GM21526 (cell line): ENCODE results near the gene SFSWAP.
"Not testable (repeated sequence)": the region's sequence is repeated elsewhere in the genome, so short reads cannot be mapped to it uniquely, and the experiment has no call there.

Experiments
- ATAC-seq: cut with Tn5 transposase; IDR thresholded peaks from one replicate; pipeline ENCODE4 v1.9.1; 2021; ENCODE audit warnings: moderate library complexity; ENCODE audit not compliant: unreplicated experiment, low FRiP score

The SFSWAP gene

DNA sequence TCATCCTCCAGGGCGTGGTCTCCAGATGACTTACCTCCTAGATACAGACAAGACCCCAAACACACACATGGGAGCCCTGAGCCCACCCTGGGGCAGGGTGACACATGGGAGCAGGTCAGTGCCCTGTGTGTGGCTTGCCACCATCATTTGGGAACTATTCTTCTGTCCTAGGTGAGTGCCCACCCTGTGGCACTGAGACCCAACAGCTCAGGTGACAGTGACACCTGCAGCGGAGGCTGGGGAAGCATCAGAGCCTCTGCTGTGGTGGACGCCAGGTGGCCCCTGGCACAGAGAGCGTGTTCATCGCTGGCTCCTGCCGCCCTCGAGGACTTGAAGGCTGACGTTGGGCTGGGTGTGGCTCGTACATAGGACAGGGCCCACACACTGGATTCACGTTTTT, 23.0 kb downstream of the SFSWAP start:
- no peak for ATAC-seq

DNA sequence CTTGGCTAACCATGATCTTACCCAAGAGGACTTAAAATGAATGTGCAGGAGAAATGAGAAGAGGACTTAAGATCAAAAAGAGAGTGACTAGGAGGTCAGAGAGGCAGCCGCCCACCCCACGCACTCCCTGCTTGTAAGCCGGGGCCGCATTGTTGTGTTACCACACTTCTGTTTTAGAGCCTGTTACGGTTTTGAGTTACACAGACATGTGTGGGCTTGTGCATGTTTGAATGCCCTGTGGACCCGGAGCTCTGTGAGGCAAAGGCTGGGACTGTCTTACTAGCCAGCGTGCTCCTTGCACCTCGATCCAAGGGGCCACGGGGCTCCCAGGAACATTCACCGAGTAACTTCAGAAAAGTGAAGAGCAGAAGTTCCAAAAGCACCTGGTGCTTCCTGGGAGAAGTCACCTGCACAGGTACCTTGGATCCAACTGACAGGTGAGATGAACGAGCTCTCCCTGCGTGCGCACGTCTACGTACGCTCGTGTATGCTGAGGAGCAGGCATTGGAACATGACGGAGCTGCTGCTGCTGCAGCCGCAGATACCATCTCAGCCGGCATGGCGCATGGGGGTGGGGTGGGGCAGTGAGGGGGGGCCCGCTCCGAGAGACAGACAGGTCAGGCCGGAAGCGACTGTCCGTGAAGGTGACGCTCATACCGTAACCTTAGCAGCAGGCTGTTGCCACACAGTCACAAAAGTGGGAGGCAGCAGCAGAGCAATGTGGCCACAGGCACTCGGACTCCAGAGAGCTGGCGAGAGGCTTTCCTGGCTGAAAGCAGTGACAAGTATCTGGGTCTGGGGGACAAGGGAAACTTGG, 23.7 kb downstream of the SFSWAP start:
- ATAC-seq, result no peak

GRCh38 chr12:131735153-131735456, 24.2 kb downstream of the SFSWAP start:
- no peak for ATAC-seq

DNA sequence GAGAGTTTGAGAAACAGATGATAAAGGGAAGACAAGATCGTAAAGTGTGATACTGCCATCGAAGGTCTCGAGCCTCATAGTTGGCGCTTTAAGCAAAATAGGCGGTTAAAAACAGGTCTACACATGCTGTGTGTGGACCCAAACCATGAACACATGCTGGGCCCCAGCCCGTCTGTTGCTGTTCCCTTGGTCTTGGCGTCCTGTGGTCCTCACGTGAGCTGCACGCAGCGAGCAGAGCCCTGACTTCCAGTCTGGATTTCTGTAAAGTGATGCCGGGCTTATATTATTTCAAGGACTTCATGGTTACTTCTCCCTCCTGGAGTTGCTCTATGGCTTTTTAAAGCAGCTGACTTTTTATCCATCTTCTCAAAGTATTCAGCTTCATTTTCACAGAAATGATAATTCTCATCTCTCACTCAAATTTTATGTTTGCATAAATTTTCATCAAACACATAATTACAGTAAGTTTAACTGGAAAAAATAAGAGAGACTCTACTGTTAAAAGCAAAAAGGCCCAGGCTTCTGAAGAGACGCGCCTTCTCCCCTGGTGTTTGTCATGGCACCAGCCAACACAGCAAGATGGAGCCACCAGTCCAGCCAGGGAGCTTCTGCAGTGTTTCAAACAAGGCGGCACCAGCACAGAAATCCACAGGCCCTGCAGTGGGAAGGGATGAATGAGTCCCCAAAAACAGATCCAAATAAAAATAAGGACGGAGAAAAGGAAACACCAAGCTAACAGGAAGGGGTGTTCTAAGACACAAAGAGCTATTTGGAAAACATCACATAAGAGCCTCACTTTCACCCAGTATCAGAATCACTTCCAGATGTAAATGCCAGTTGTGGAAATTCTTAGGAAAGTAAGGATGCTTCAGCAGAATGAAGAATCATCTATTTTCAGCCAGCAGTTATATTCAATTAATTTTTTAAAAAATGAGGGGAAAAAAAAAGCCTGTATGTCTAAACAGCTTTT, 24.9 kb downstream of the SFSWAP start:
- no peak for ATAC-seq

DNA sequence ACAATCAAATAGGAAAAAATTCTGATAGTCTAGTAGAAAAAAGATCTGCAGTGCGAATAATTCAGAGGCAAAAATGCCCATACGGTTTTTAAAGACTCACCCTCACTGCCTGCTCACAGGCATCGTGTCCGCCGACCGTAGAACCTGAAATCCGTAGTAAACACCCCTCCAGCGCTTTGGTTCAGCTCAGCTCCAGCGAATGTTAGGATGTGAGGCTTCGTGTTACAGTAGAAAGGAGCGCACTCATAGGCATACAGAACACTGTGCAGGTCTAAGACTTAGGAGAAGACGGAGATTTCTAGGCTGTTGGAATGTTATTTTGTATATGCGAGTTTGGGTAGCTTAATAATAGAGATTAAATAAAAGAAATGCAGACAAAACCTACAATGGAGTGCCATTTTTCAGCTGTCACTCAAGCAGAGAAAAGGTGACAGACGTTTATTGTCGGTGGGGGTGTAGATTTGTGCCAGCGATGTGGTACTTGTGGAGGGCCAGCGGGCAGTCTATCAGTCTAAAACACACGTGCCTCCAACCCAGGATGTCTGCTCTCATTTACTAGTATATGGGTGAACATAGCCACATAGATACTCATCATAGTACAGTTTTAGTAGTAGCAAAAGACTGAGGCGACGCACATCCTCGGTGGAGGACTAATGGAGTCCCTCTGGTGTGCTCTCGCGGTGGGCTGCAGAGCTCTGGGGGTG, 25.7 kb downstream of the SFSWAP start:
- no peak for ATAC-seq

DNA sequence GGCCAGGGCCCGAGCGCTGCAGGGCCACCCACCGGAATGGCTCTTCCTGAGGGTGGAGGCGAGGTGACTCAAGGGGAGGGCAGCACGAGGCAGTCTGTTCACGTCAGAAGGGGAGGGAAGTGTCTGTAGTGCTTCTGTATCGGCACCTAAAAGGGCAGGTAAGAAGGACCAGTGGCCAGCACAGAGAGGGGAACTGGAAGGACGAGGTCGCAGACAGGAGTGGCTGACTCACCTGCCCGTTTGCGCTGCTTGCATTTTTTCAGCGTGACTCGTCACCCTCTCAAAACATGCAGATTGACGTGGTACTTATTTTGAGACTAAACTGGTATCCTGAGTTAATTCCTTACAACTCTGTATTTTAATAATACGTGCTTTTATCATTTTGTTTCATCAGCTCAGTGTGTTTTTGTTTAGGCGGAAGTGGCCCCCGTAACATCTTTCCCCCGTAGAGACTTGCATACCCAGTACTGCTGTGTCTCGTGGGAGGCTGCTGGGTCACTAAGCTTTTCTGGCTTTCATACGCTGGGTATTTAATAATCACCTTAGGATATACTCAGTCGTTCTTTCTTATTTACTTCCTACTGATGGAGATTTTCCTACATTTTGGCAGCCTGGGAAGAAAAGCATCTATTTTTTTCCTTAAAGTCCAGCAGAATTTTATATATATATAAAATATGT, 26.4 kb downstream of the SFSWAP start:
- no peak for ATAC-seq

GRCh38 chr12:131738196-131738595, 27.3 kb downstream of the SFSWAP start:
- no peak for ATAC-seq

- ATAC-seq, result no peak
Observed at GRCh38 chr12:131740626-131741025, 29.7 kb downstream of the SFSWAP start.

- ATAC-seq, result not testable (repeated sequence)
Observed at GRCh38 chr12:131742761-131743160, 31.9 kb downstream of the SFSWAP start.

DNA sequence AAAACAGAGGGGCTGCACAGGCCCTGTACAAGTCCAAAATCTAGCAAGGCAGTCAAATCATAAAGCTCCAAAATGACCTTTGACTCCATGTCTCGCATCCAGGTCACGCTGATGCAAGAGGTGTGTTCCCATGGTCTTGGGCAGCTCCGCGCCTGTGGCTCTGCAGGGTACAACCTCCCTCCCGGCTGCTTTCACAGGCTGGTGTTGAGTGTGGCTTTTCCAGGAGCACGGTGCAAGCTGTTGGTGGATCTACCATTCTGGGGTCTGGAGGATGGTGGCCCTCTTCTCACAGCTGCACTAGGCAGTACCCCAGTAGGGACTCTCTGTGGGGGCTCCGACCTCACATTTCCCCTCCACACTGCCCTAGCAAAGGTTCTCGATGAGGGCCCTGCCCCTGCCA, 32.5 kb downstream of the SFSWAP start:
- ATAC-seq, result not testable (repeated sequence)

DNA sequence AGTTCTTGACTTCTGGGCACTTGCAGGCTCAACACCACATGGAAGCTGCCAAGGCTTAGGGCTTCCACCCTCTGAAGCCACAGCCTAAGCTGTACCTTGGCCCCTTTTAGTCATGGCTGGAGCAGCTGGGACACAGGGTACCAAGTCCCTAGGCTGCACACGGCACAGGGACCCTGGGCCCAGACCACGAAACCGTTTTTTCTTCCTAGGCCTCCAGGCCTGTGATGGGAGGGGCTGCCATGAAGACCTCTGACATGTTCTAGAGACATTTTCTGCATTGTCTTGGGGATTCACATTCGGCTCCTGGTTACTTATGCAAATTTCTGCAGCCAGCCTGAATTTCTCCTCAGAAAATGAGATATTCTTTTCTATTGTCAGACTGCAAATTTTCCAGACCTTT, 33.0 kb downstream of the SFSWAP start:
- not testable (repeated sequence) for ATAC-seq

DNA sequence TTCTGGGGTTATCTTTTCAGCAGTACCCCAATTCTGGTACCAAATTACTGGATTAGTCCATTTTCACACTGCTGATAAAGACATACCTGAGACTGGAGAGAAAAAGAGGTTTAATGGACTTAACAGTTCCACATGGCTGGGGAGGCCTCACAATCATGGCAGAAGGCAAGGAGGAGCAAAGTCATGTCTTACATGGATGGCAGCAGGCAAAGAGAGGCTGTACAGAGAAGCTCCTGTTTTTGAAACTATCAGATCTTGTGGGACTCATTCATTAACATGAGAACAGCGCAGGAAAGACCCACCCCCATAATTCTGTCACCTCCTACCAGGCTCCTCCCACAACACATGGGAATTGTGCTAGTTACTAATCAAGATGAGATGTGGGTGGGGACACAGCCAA, 33.8 kb downstream of the SFSWAP start:
- not testable (repeated sequence) for ATAC-seq

- no peak for ATAC-seq
Observed at GRCh38 chr12:131745706-131746105, 34.8 kb downstream of the SFSWAP start.

GRCh38 chr12:131747276-131748177, 36.6 kb downstream of the SFSWAP start:
- ATAC-seq, result no peak

- ATAC-seq, result no peak
Observed at GRCh38 chr12:131749618-131750315, 38.9 kb downstream of the SFSWAP start.

GRCh38 chr12:131751335-131751734, 40.4 kb downstream of the SFSWAP start:
- ATAC-seq, result no peak

DNA sequence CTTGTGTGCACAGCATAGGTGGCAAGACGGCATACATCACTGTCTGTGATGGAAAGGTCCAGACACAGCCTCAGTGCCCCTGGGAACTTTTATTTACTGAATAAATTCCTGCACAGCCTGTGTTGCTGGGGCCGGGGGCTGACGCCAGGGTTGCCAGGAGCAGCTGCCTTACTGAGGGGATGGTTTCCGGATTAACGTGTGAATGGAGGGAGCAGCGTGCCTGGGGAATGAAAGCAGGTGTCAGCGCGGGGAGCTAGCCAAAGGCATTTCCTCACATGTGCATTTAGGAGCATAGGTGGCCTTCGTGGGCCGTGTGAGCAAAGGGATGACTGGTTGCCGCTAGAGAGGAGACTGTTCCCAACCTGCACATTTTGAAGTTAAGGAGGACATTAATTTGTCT, 41.6 kb downstream of the SFSWAP start:
- ATAC-seq, result no peak

DNA sequence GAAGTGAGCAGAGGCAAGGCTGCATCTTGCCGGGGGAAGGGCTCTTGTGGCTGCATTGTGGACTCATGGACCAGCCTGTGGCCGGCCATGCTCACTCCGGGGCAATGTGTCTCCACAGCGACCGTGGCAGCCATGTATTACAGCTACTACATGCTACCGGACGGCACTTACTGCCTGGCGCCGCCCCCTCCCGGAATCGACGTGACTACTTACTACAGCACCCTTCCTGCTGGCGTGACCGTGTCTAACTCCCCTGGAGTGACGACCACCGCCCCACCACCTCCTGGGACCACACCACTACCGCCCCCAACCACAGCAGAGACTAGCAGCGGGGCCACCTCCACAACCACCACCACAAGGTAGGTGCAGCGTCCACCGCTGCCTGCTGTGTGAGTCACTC, 42.1 kb downstream of the SFSWAP start:
- no peak for ATAC-seq

DNA sequence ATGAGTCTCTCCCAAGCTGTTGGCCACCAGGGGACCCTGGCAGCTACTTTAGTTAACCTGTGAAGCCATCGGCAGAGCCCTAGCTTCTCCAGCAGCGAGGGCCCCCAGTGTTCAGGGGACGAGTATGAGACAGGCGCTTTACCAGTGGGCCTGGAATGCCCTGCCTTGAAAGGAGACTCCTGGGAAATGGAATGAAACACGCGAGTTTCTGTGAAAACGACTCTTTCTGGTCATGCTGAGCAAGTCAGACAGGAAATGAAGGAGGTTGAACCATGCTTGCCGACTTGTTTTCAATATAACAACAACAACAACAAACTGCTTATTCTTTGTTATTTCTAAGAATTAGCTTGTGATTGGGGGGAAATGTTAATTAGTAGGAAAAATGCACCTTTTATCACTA, 42.9 kb downstream of the SFSWAP start:
- ATAC-seq, result no peak
